ENCODE measurements around the gene ZNF487.
"Not testable (repeated sequence)": the region's sequence is repeated elsewhere in the genome, so short reads cannot be mapped to it uniquely, and the experiment has no call there.

ZNF487 gene

DNA sequence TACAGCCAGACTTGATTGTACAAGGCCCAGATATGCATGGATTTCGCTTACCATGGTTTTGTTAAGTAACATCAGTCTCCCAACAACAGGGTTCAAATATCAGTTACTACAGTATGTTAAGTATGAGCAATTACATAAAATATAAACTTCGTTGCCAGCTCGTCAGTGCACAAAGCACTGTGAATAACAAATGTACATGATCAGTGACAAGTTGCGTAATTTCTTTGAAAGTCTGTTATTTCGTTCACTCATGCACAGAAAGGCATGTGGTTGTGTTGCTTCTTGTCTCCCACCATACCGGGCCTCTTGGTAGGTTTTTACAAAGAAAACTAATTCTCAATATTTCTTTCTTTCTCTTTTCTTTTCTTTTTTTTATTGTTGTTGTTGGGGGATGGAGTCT lies 12.5 kb upstream of the ZNF487 start:
- Histone ChIP-seq H4K20me1 (ENCODE audit: control insufficient read depth, insufficient read depth, low read depth, low read length) (no peaks in the 10 kb centered on the region), H3K36me3 (ENCODE audit: control insufficient read depth, low read length) (no peaks in the 10 kb centered on the region), H3K27ac (ENCODE audit: low read depth, low read length) (no peak overlapping the region), H3K4me2 (ENCODE audit: low read length) (no peak overlapping the region), H3K4me3 (ENCODE audit: low read length) (no peak overlapping the region), H3K9me3 (ENCODE audit: control insufficient read depth, insufficient read depth, low read length) (no peaks in the 10 kb centered on the region), H3K4me1 (ENCODE audit: control insufficient read depth, low read length) (peaks cover 52% of the 10 kb centered on the region), H3K27me3 (ENCODE audit: control insufficient read depth, low read length) (no peaks in the 10 kb centered on the region), H3K9me2 (replicated peaks; ENCODE audit: control insufficient read depth, low read length) (no peaks in the 10 kb centered on the region), H3K79me2 (ENCODE audit: control insufficient read depth, low read length) (no peaks in the 10 kb centered on the region), H3F3A (ENCODE audit: control insufficient read depth, insufficient read depth) (peaks cover 20% of the 10 kb centered on the region)
- TF ChIP-seq, protein P1, sequence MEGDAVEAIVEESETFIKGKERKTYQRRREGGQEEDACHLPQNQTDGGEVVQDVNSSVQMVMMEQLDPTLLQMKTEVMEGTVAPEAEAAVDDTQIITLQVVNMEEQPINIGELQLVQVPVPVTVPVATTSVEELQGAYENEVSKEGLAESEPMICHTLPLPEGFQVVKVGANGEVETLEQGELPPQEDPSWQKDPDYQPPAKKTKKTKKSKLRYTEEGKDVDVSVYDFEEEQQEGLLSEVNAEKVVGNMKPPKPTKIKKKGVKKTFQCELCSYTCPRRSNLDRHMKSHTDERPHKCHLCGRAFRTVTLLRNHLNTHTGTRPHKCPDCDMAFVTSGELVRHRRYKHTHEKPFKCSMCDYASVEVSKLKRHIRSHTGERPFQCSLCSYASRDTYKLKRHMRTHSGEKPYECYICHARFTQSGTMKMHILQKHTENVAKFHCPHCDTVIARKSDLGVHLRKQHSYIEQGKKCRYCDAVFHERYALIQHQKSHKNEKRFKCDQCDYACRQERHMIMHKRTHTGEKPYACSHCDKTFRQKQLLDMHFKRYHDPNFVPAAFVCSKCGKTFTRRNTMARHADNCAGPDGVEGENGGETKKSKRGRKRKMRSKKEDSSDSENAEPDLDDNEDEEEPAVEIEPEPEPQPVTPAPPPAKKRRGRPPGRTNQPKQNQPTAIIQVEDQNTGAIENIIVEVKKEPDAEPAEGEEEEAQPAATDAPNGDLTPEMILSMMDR (IDR thresholded peaks at IDR 0.05; ENCODE audit: low read depth, low read length, poor library complexity, severe bottlenecking), result no peak
- no peak for TF ChIP-seq EZH2phosphoT487 (IDR thresholded peaks at IDR 0.05; ENCODE audit: borderline replicate concordance, low read length)

DNA sequence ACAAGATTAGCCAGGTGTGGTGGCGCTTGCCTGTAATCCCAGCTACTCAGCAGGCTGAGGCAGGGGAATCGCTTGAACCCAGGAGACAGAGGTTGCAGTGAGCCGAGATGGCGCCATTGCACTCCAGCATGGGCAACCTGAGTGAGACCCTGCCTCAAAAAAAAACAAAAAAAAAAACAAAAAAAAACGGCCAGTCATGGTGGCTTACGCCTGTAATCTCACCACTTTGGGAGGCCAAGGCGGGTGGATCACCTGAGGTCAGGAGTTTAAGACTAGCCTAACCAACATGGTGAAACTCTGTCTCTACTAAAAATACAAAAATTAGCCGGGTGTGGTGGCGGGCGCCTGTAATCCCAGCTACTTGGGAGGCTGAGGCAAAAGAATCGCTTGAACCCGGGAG lies 10.4 kb upstream of the ZNF487 start:
- H3K4me3 ChIP-seq (ENCODE audit: low read length); H4K20me1 ChIP-seq (ENCODE audit: control insufficient read depth, insufficient read depth, low read depth, low read length); H3K9me3 ChIP-seq (ENCODE audit: control insufficient read depth, insufficient read depth, low read length); H3K36me3 ChIP-seq (ENCODE audit: control insufficient read depth, low read length); H3K4me2 ChIP-seq (ENCODE audit: low read length); H3K79me2 ChIP-seq (ENCODE audit: control insufficient read depth, low read length); H3K9me2 ChIP-seq (replicated peaks; ENCODE audit: control insufficient read depth, low read length); H3K27me3 ChIP-seq (ENCODE audit: control insufficient read depth, low read length); H3K27ac ChIP-seq (ENCODE audit: low read depth, low read length): not testable (repeated sequence)
- H3F3A ChIP-seq (ENCODE audit: control insufficient read depth, insufficient read depth), result peaks cover 18% of the 10 kb centered on the region
- peaks cover 32% of the 10 kb centered on the region for H3K4me1 ChIP-seq (ENCODE audit: control insufficient read depth, low read length)

DNA sequence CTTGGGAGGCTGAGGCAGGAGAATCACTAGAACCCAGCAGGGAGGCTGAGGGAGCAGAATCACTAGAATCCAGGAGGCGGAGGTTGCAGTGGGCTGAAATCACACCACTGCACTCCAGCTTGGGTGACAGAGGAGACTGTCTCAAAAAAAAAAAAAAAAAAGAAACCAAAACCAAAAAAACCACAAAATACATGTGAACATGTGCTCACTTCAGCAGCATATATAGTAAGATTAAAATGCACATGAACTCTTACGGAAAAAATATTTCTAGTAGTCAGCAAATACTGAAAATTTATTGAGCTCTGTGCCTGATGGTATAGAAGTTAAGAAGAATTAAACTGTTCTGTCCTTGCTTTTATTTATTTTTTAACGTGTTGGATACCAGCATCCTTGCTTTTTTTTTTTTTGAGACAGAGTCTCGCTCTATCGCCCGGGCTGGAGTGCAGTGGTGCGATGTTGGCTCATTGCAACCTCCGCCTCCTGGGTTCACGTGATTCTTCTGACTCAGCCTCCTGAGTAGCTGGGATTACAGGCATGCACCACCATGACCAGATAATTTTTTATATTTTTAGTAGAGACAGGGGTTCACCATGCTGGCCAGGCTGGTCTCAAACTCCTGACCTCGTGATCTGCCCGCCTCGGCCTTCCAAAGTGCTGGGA lies 9.6 kb upstream of the ZNF487 start:
- no peaks in the 10 kb centered on the region for H4K20me1 ChIP-seq (ENCODE audit: control insufficient read depth, insufficient read depth, low read depth, low read length)
- H3K36me3 ChIP-seq (ENCODE audit: control insufficient read depth, low read length), result no peaks in the 10 kb centered on the region
- H3K9me2 ChIP-seq (replicated peaks; ENCODE audit: control insufficient read depth, low read length), result no peaks in the 10 kb centered on the region
- peak overlapping the region; percentile 43 for H3K27ac ChIP-seq (ENCODE audit: low read depth, low read length)
- H3K4me3 ChIP-seq (ENCODE audit: low read length), result peak overlapping the region; percentile 37
- H3F3A ChIP-seq (ENCODE audit: control insufficient read depth, insufficient read depth), result peaks cover 13% of the 10 kb centered on the region; the same call in 1 of the 2 replicates
- H3K27me3 ChIP-seq (ENCODE audit: control insufficient read depth, low read length), result no peaks in the 10 kb centered on the region
- peaks cover 27% of the 10 kb centered on the region for H3K4me1 ChIP-seq (ENCODE audit: control insufficient read depth, low read length)
- peak overlapping the region; percentile 57 for H3K4me2 ChIP-seq (ENCODE audit: low read length)
- no peak for TF ChIP-seq EZH2phosphoT487 (IDR thresholded peaks at IDR 0.05; ENCODE audit: borderline replicate concordance, low read length)
- TF ChIP-seq, protein P1 (IDR thresholded peaks at IDR 0.05; ENCODE audit: low read depth, low read length, poor library complexity, severe bottlenecking), result no peak
- no peaks in the 10 kb centered on the region for H3K79me2 ChIP-seq (ENCODE audit: control insufficient read depth, low read length)
- H3K9me3 ChIP-seq (ENCODE audit: control insufficient read depth, insufficient read depth, low read length), result no peaks in the 10 kb centered on the region

DNA sequence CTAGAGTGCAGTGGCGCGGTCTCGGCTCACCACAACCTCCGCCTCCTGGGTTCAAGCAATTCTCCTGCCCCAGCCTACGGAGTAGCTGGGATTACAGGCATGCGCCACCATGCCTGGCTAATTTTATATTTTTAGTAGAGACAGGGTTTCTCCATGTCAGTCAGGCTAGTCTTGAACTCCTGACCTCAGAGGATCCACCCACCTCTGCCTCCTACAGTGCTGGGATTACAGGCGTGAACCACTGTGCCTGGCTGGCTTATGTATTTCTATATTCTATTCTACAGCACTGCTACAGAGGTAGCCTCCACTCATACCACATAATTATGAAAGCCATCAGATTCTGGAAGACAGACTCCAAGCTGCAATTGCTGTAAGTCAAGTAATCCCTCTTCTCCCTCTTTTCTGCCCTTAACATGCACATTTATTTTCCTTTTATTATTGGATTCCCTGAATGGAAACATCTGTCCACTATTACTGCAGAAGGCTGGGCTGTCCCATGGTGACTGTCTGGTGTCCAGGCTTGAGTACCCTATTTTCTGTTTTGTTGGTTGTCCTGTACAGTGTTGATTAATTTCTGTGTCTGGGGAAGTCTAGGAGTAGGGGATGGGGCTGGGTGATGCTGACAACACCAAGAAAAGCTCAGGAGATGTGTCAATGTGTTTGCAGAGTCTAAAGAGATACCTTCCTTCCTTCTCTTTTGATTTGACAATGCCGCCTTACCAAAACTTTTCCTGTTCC lies 5.8 kb upstream of the ZNF487 start:
- Histone ChIP-seq H3K9me2 (replicated peaks; ENCODE audit: control insufficient read depth, low read length) (no peaks in the 10 kb centered on the region), H3K9me3 (ENCODE audit: control insufficient read depth, insufficient read depth, low read length) (no peaks in the 10 kb centered on the region), H3K4me1 (ENCODE audit: control insufficient read depth, low read length) (peaks cover 32% of the 10 kb centered on the region), H3K4me3 (ENCODE audit: low read length) (no peak overlapping the region), H3K27me3 (ENCODE audit: control insufficient read depth, low read length) (no peaks in the 10 kb centered on the region), H3K27ac (ENCODE audit: low read depth, low read length) (no peak overlapping the region), H4K20me1 (ENCODE audit: control insufficient read depth, insufficient read depth, low read depth, low read length) (no peaks in the 10 kb centered on the region), H3F3A (ENCODE audit: control insufficient read depth, insufficient read depth) (peaks cover 13% of the 10 kb centered on the region; the same call in 1 of the 2 replicates), H3K4me2 (ENCODE audit: low read length) (no peak overlapping the region), H3K79me2 (ENCODE audit: control insufficient read depth, low read length) (peaks cover 13% of the 10 kb centered on the region), H3K36me3 (ENCODE audit: control insufficient read depth, low read length) (no peaks in the 10 kb centered on the region)
- TF ChIP-seq, protein P1 (IDR thresholded peaks at IDR 0.05; ENCODE audit: low read depth, low read length, poor library complexity, severe bottlenecking), result no peak

All from DOHH2 (cell line).